CD4-positive, alpha-beta T cell treated with Interleukin-21 for 1 hour (primary cell): ENCODE measurements around the gene B4GALT5.
"Not testable (repeated sequence)": the region's sequence is repeated elsewhere in the genome, so short reads cannot be mapped to it uniquely, and the experiment has no call there.

Source experiments
- DNase-seq: peaks from one replicate; pipeline ENCODE4 v3.0.0-alpha.2; 2020

B4GALT5 gene

GRCh38 chr20:49676581-49677291 is 36.9 kb downstream of the B4GALT5 start:
- peak; percentile 81 for DNase-seq

- DNase-seq = peak; percentile 19
Measured at GRCh38 chr20:49675368-49676151, 38.1 kb downstream of the B4GALT5 start.

- no peak for DNase-seq
Measured at GRCh38 chr20:49674383-49675352, 39.0 kb downstream of the B4GALT5 start.

- no peak for DNase-seq
Measured at GRCh38 chr20:49672096-49672664, 41.5 kb downstream of the B4GALT5 start.

- DNase-seq = no peak
Measured at GRCh38 chr20:49671433-49671832, 42.2 kb downstream of the B4GALT5 start.

GRCh38 chr20:49669601-49670189 is 44.0 kb downstream of the B4GALT5 start:
- peak; percentile 57 for DNase-seq

GRCh38 chr20:49668878-49669195 is 44.8 kb downstream of the B4GALT5 start:
- not testable (repeated sequence) for DNase-seq

GRCh38 chr20:49668181-49668877 is 45.3 kb downstream of the B4GALT5 start:
- peak; percentile 88 for DNase-seq

- DNase-seq = no peak
Measured at GRCh38 chr20:49666911-49667310, 46.8 kb downstream of the B4GALT5 start.

GRCh38 chr20:49665796-49666195 is 47.9 kb downstream of the B4GALT5 start:
- DNase-seq = no peak

- DNase-seq = no peak
Measured at GRCh38 chr20:49664612-49665313, 48.9 kb downstream of the B4GALT5 start.

GRCh38 chr20:49663112-49663511 is 50.6 kb downstream of the B4GALT5 start:
- DNase-seq = no peak

- DNase-seq = no peak
Measured at GRCh38 chr20:49661560-49662329, 51.9 kb downstream of the B4GALT5 start.

GRCh38 chr20:49660912-49661311 is 52.8 kb downstream of the B4GALT5 start:
- DNase-seq = no peak

GRCh38 chr20:49659056-49659455 is 54.6 kb downstream of the B4GALT5 start:
- no peak for DNase-seq

GRCh38 chr20:49658508-49658907 is 55.2 kb downstream of the B4GALT5 start:
- DNase-seq = no peak

- no peak for DNase-seq
Measured at GRCh38 chr20:49657118-49657901, 56.4 kb downstream of the B4GALT5 start.

GRCh38 chr20:49656304-49656703 is 57.4 kb downstream of the B4GALT5 start:
- no peak for DNase-seq

GRCh38 chr20:49653925-49654434 is 59.7 kb downstream of the B4GALT5 start:
- DNase-seq = no peak
